Ramos (cell line): ENCODE data around the gene IMPG2.

Experiments used
- in situ Hi-C: fragments of 300-500 bp; cut with MboI; formaldehyde crosslinking; loops from one replicate; pipeline ENCODE4 v1.14.3; 2022; ENCODE audit warnings: low sequenced_read_pairs; ENCODE audit not compliant: unreplicated experiment

The IMPG2 gene

DNA sequence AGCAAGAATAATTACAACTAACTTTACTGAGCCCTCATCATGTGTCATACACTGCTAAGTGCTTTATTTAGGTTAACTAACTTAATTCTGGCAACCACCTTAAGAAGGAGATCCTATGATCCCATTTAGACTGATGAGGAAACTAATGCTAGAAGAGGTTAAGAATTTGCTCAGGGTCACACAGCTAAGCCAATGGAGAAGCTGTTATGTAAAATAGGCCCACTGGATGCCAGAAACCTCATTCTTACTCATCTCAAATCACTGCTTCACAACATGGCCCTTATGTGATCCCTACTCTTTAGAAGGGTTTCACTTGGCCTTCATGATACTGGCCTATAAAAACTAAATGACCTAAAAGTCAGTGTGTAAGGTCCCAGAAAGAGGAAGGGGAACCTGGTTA lies 41.2 kb downstream of the IMPG2 start:
- in situ Hi-C loops: no loop called here

DNA sequence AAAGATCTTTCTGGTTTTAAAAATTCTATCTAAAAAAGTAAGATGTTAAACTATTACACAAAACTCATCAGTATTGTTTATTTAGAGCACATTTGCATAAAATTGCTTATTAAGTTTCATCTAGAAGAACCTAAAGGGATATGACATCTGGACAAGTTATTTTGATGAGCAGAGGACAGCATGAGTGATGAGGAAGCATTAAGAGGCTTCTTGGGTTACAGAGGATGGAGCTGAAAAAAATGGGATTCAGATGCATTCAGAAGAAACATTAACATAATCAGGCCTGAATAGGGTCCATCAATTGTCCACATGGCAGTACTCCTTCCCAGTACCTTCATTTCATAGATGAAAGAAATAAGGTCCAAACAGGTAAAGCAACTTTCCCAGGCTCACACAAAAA lies 41.6 kb downstream of the IMPG2 start:
- in situ Hi-C loops: no loop called here

DNA sequence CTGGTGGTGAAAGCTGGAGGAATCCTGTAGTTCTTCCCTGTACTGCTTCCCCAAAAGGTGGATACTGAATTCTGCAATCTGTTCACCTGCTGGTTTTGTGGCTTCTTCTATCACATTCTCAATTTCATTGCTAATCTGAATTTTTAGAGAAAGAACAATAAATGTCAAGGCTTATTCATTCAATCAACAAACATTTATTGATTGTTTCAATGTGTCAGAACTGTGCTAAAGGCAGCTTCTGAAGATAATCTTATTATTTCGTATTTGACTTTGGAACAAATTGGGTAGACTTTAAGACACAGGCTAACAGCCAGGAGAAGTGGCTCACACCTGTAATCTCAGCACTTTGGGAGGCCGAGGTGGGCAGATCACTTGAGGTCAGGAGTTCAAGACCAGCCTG lies 46.8 kb downstream of the IMPG2 start:
- in situ Hi-C loops: no loop called here

DNA sequence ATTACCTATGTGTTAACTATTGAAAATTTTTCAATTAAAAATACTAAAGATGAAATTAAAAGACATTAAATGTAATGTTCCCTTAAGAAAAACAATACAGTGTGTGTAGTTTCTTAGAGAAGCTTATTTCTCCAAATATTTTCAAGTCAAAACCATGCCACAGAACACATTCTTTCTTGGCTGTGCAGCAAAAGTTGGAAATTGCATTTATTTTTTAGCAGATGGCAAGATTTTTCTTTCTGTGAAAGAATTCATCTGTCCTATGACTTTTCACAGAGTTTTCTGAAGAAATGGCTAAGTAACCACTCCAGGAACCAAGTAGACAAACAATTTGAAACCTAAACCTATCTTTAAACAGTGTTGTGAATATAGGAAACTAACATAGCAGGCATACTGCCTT lies 47.2 kb downstream of the IMPG2 start:
- in situ Hi-C loops: no loop called here

DNA sequence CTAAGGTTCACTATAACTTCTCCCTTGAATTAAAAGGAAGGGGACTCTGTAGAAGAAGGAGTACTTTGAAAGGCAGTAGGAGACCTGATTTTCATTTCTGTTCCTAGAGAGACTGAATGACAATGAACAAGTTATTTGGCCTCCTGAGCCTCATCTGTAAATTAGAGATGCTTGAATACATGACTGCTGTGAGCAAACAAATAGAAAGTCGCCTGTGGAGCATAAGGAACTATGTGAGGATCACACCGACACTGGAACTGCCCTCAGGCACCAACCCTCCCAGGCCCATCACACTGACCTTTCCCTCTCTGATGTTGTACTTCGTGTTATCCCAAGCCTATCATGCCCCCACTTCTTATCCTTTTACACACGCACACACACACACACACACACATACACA lies 48.6 kb downstream of the IMPG2 start:
- in situ Hi-C loops: no loop called here

DNA sequence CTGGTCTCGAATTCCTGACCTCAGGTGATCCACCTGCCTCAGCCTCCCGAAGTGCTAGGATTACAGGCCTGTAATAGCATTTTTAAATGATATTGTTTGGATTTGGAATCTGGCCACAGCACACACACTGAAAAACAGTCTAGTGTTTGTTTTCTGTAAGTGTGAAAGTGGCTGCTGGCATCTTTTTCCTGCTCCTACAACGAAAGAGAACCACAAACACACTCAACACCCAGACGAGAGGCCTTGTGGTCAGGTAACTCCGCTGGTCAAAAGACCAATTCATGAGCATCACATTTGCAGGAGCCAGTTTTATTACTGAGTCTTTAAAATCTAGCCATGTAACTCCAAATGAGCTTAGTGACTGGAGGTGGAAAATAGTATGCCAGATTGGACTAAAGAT lies 50.2 kb downstream of the IMPG2 start:
- in situ Hi-C loops: no loop called here

DNA sequence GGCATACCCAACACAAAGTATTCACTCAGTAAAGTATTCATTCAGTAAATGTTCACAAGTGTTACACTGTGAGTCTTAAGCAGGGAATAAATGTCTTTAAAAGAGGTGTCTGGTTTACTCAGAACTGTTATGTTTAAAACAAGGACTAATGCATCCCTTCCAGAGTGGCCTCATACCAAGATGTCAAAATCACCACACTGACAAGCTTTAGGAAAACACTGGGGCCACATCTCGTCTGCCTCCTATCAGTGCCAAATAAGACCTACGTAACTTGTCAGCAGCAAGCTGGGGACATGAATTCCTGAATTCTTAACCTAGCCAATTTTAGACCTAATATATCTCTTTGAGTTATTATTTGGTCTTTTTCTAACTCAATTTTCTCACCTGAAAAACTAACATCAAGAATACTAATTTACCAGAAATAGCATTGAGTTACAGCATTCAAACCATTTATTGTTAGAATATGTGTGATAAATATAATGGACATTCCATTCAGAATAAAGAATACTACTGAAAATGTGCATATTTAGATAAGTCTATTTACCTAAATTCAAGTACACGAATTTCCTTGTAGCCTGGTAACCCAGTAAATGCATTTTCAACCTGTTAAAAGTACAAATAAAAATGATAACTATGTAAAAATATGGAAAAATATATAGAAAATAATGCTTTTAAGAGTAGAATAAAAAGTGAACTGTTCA lies 51.3 kb downstream of the IMPG2 start:
- in situ Hi-C loops: no loop called here

DNA sequence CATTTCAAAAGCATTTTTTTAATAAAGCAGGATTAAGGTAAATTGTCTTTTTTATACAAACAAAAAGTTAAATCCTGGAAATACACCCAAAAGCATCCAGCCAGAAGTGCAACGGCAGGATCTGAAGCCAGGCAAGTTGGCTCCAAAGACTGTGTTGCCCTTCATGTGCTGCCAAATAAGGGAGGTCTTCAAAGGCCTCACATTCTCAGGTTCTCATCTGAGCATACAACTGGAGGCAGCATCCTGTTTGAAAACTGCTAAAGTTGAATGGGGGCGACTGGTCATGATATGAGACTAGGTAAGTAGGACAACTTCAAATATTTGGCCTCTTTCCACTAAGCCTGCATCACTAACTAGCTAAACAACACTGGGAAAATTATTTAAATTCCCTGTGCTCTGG lies 52.2 kb downstream of the IMPG2 start:
- in situ Hi-C loops: no loop called here

DNA sequence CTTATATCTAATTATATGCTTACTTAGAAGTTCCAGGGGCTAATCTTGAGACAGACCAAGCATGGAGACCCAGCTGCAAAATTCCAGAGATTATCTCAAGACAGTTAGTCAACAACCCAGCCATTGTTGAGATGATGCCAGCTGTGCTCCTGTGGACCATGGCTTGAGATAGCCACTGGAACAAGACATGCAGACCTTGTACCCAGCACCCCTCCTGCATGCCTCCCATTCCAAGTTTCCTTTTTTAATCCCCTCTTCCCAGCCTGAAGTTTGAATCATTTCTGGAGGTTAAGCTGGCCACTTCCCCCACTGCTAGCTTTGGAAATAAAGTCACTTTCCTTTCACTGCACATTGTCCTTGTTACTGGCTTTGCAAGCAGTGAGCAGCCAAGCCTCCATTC lies 53.8 kb downstream of the IMPG2 start:
- in situ Hi-C loops: no loop called here

DNA sequence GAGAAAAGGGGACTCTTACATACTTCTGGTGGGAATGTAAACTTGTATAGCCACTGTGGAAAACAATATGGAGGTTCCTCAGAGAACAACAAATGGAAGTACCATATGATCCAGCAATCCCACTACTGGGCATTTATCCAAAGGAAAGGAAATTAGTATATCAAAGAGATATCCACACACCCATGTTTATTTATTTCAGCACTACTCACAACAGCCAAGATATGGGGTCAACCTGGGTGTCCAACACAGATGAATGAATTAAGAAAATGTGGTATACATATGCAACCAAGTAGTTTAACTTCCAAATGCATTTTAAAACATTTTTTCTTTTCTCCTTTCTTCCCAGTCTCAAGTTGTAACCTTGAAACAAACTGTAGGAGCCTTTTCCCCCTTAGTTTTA lies 54.3 kb downstream of the IMPG2 start:
- in situ Hi-C loops: no loop called here

DNA sequence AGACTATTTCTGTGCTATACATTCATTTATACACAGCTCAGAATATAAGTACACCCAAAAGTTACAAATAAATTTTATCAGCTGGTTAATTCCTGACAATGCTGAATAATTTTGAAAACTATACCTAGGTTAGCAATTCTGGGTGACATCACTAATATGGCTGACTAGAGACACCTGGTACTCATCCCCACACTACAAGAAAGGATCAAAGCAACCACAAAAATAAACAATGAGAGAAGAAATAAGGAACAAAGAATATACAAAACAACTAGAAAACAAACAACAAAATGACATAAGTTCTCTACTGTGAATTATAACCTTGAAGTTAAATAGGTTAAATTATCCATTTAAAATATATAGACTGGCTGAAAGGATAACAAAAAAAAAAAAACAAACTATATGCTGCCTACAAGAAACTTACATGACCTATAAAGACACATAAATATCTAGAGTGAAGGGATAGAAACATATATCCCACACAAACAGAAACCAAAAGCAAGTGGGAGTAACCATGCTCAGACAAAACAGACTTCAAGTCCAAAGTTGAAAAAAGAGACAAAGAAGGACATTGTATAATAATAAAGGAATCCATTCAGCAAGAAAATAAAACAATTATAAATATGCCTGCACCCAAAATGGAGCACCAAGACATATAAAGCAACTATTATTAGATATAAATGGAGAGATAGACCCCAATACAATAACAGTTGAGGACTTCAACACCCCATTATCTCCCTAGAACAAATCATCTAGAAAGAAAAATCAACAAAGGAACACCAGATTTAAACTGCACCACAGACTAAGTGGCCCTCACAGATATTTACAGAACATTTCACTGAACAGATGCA lies 57.8 kb downstream of the IMPG2 start:
- in situ Hi-C loops: no loop called here

DNA sequence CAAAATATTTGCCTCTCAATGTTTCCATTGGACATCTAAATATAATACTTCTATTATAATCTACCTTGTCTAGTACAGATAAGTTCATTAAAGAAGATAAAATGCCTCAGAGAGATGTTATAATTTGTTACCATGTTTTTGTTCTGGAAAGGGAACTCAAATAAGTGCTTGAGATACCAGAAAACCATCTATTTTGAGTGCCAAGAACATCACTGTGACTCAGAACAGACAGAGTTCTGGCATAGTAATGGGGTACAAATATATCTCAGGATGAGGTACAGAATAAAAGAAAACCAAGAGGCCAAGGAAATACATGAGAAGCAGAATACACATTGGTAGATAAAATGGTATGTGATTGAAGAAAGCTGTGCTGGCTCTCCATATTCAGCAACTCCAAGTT lies 58.9 kb downstream of the IMPG2 start:
- in situ Hi-C loops: no loop called here

DNA sequence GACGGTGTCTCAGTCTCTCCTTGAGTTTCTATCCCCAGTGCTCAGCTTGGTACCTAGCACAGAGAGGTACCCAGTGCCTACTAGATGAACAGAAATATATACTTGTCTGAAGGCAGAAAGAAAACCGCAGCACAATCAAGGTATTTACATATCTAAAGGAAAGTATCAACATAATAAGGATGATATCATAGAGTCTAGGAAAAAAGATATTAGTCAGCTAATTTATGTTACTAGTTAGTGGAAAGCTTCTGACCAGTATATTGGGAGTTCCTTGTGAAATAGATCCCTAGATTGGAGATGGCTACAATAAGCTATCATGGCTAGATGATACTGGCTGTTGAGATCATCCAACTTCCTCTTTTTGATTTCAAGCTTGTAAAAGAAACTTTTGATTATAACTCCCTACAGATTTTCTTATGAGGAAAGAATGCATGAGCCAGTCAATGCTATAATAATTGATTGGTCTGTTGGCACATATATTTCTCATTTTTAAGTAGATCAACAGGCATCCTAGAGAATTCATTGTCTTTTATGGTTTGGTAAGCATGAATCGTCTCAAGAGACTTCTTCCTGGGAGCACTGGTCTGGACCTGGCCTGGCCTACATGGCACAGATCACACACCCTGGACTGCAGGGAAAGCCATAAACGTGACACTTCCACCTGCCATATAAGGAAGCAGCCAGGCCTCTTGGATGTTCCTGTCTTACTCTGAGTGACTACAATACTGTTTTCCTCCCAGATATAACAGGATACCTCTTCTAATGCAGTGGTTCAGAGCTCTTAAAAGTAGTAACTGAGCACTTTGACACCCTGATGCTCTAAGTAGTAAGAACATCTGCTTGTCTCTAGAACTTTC lies 60.7 kb downstream of the IMPG2 start:
- in situ Hi-C loops: no loop called here

DNA sequence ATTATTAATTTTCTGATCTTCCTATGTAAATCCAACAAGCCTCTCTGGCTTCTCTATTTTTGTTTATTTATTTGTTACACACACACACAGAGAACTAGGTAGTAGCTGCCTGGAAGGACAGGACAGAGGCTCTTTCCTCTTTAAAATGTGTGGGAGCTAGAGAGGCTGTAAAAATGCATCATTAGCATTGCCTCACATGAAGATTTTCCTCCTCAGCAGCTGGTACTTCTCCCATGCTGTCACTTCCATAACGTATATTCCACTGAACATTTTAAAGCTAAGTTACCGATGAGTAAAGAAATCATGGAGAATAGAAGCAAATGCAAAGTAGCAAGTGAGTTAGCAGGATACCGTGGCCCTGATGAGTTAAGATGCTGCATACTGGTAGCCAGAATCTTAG lies 63.9 kb downstream of the IMPG2 start:
- in situ Hi-C loops: no loop called here

DNA sequence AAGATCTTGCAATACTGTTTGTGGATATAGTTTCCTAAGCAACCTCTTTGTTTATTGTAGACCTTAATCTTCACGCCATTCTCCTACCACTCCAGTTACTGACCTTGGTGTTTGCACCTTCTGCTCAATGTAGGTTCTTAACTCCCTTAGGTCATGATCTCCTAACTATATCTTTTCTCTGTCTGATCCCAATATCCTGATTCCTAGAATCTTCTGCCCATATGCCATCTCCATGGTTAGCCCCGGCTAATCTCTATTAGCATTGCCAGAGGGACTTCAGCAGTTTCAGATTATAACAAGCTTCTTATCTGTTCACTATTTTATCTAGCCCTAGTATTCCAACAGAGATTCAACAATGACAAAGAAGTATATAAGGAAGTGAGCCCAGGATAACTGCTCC lies 64.9 kb downstream of the IMPG2 start:
- in situ Hi-C loops: no loop called here

DNA sequence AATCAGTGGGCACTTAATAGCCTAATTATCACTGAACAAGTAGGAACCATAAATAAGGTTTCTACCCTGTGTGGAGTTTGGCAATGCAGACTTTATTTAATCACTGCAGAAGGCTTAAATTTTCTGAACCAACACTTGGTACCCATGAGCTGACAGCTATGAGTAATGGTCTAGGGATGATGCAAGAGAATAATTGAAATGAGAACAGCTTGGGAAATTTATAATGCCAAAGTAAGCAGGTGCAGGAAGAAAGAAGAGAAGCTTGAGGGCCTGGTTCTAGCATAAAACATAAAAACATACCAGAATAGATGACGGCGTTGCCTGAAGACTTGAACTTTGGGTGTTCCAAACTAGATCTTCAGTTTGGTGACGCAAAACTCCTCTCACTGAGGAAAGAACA lies 67.0 kb downstream of the IMPG2 start:
- in situ Hi-C loops: no loop called here

DNA sequence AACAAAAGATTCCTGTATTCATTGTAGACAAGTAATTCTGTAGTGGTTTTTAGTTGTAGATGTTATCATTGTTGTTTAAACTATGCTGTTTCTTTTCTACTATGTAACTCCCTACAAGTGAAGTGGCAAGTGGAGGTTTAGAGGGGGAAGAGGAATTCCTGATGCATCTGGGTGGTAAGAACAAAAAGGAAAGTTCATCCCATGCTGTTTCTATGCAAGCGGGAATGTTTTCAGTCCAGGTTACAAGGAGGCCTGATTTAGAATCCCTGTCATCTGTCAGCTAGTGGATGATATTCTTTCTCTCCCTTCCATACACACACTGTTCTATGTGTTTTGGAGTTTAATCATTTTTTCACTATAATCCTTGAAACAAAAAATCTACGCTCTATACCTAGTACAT lies 67.4 kb downstream of the IMPG2 start:
- in situ Hi-C loops: no loop called here

DNA sequence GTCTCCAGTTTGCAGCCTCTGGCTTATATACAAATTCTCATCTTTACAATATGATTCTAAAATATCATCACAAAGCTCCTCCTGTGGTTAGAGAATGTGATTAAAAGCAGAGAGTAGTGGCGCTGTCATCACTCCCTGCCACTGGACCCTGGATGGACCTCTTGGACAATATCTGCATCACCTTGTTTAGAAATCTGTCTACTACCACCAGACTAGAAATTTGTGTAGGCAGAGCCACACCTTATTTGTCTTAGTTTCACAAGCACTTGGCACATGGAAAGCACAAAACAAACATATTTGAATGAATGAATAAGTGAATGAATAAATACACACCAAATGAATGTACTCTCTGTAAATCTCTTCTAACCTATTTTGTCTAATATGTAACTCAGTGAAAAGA lies 68.1 kb downstream of the IMPG2 start:
- in situ Hi-C loops: no loop called here

DNA sequence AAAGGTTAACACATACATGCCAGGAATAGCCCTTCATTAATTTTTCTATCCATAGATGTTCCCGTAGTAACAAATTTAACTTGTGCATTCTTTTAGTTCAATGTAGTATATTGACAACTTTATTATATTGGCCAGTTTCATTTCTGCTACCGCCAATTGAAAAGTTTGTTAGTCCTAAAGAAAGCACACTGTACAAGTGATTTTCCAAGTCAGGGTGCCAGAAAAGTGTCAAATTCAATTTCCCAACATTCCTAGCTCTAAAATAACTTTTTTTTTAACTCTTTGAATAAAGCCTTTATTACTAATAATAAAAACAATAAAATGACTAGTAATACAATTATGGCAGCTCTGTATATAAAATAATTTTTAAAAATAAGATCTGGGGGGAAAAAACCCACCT lies 68.9 kb downstream of the IMPG2 start:
- in situ Hi-C loops: no loop called here

DNA sequence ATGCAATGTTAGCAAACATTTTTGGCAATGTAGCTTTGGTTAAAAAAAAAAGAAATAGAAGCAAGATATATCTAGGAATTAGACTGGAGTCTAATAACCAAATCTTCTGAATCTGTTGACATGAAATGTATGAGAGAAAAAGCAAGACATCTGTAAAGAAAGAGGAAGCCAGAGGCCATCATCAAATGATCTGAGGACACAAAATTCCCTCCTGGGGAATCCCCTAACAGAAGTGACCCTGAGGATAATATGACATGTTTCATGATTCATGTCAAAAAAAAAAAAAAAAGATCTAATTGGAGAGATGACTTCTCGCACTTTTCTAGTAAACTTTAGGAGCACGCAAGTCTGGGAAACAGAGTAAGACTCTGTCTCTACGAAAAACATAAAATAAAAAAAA lies 70.9 kb downstream of the IMPG2 start:
- in situ Hi-C loops: no loop called here

DNA sequence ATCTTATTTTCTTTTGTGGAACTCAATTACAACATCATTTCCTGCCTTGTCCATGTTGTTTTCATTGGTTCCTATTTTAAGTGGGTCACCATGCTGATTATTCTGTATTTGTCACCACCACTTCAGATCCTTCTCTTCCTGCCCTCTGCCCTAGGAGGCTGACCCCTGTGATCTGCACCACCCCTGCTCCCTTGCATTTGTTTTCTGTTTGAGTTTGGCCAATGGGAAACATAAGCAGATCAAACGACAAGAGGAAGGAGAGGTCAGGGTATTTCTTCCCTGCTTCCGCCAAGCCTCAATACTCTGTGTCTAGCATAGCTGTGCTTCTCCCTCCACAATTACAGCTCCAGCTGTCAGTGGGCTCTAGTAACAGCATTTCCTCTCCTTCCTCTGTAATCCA lies 71.6 kb downstream of the IMPG2 start:
- in situ Hi-C loops: no loop called here
